ENCODE measurements around the gene ZSCAN23. TPM values are rescaled to one million over a fixed set of nuclear protein-coding genes. Genes with fewer than 3 reads are reported as not detected.

The ZSCAN23 gene
- polyA plus RNA-seq, 1 of the 3 experiments (the other 2 are of a cell fraction), result 2.1 TPM

DNA sequence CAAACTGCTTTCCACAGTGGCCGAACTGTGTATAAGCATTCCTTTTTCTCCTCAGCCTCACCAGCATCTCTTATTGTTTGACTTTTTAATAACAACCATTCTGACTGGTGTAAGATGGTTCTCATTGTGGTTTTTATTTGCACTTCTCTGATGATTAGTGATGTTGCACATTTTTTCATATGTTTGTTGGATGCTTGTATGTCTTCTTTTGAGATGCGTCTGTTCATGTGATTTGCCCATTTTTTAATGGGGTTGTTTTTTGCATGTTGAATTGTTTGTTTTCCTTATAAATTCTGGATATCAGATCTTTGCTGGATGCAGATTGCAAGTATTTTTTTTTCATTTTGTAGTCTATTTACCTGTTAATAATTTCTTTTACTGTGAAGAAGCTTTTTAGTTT is 32.5 kb downstream of the ZSCAN23 start:
- TF ChIP-seq SMC3 (IDR thresholded peaks at IDR 0.05; ENCODE audit: low read depth, low read length), result no peak
- TF ChIP-seq, protein P1, sequence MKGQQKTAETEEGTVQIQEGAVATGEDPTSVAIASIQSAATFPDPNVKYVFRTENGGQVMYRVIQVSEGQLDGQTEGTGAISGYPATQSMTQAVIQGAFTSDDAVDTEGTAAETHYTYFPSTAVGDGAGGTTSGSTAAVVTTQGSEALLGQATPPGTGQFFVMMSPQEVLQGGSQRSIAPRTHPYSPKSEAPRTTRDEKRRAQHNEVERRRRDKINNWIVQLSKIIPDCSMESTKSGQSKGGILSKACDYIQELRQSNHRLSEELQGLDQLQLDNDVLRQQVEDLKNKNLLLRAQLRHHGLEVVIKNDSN (IDR thresholded peaks at IDR 0.05; ENCODE audit: borderline replicate concordance, low read depth), result no peak
- TF ChIP-seq, protein P2, sequence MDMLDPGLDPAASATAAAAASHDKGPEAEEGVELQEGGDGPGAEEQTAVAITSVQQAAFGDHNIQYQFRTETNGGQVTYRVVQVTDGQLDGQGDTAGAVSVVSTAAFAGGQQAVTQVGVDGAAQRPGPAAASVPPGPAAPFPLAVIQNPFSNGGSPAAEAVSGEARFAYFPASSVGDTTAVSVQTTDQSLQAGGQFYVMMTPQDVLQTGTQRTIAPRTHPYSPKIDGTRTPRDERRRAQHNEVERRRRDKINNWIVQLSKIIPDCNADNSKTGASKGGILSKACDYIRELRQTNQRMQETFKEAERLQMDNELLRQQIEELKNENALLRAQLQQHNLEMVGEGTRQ (IDR thresholded peaks at IDR 0.05; ENCODE audit: borderline replicate concordance, low read depth, low read length), result no peak
- TF ChIP-seq, protein P3, sequence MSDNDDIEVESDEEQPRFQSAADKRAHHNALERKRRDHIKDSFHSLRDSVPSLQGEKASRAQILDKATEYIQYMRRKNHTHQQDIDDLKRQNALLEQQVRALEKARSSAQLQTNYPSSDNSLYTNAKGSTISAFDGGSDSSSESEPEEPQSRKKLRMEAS (IDR thresholded peaks at IDR 0.05; ENCODE audit: low read depth), result no peak
- no peak for TF ChIP-seq RXRA (IDR thresholded peaks at IDR 0.05; ENCODE audit: borderline replicate concordance, low read depth)
- TF ChIP-seq FOXJ3 (CRISPR knock-in tag; IDR thresholded peaks at IDR 0.05), result no peak
- TF ChIP-seq EP300 (IDR thresholded peaks at IDR 0.05; ENCODE audit: borderline replicate concordance in 1 of 2, low read depth in 1 of 2, low read length in 1 of 2), result no peak
- TF ChIP-seq CHD2 (IDR thresholded peaks at IDR 0.05; ENCODE audit: low read length, partially characterized antibody), result no peak
- TF ChIP-seq, protein P4, sequence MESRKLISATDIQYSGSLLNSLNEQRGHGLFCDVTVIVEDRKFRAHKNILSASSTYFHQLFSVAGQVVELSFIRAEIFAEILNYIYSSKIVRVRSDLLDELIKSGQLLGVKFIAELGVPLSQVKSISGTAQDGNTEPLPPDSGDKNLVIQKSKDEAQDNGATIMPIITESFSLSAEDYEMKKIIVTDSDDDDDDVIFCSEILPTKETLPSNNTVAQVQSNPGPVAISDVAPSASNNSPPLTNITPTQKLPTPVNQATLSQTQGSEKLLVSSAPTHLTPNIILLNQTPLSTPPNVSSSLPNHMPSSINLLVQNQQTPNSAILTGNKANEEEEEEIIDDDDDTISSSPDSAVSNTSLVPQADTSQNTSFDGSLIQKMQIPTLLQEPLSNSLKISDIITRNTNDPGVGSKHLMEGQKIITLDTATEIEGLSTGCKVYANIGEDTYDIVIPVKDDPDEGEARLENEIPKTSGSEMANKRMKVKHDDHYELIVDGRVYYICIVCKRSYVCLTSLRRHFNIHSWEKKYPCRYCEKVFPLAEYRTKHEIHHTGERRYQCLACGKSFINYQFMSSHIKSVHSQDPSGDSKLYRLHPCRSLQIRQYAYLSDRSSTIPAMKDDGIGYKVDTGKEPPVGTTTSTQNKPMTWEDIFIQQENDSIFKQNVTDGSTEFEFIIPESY (IDR thresholded peaks at IDR 0.05; ENCODE audit: borderline replicate concordance, low read depth), result no peak
- TF ChIP-seq RFX5 (IDR thresholded peaks at IDR 0.05; ENCODE audit: low read length), result no peak
- TF ChIP-seq GABPA (IDR thresholded peaks at IDR 0.05; ENCODE audit: low read depth), result no peak
- no peak for TF ChIP-seq SIN3A (IDR thresholded peaks at IDR 0.05; ENCODE audit: borderline replicate concordance, low read depth, low read length)
- TF ChIP-seq GATA2 (CRISPR knock-in tag; IDR thresholded peaks at IDR 0.05), result no peak
- TF ChIP-seq POLR2AphosphoS5 (IDR thresholded peaks at IDR 0.05; ENCODE audit: low read depth, low read length), result no peak
- no peak for TF ChIP-seq MXI1 (IDR thresholded peaks at IDR 0.05; ENCODE audit: low read depth, low read length)
- no peak for TF ChIP-seq RAD21 (IDR thresholded peaks at IDR 0.05; ENCODE audit: low read length)
- TF ChIP-seq JUND (IDR thresholded peaks at IDR 0.05), result no peak
- TF ChIP-seq, protein P5, sequence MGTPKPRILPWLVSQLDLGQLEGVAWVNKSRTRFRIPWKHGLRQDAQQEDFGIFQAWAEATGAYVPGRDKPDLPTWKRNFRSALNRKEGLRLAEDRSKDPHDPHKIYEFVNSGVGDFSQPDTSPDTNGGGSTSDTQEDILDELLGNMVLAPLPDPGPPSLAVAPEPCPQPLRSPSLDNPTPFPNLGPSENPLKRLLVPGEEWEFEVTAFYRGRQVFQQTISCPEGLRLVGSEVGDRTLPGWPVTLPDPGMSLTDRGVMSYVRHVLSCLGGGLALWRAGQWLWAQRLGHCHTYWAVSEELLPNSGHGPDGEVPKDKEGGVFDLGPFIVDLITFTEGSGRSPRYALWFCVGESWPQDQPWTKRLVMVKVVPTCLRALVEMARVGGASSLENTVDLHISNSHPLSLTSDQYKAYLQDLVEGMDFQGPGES (IDR thresholded peaks at IDR 0.05; ENCODE audit: low read depth, low read length), result no peak
- Histone ChIP-seq H3K79me2 (ENCODE audit: insufficient read depth) (no peaks in the 10 kb centered on the region), H3K9me3 (no peaks in the 10 kb centered on the region), H4K20me1 (ENCODE audit: insufficient read depth) (no peaks in the 10 kb centered on the region), H3K27ac (ENCODE audit: low read depth in 2 of 2, low read length in 1 of 2) (no peak overlapping the region), H3K4me3 (ENCODE audit: low read depth in 2 of 2, low read length in 1 of 2) (no peak overlapping the region), H3K27me3 (ENCODE audit: insufficient read depth) (no peaks in the 10 kb centered on the region; the same call in 1 of the 2 replicates), H3F3A (replicated peaks; ENCODE audit: insufficient read depth) (no peaks in the 10 kb centered on the region), H3K4me1 (ENCODE audit: control insufficient read depth in 1 of 2, insufficient read depth in 2 of 2, low read depth in 1 of 2, low read length in 1 of 2) (no peaks in the 10 kb centered on the region), H3K4me2 (no peak overlapping the region), H3K9me2 (no peaks in the 10 kb centered on the region), H3K9ac (no peak overlapping the region), H3K36me3 (replicated peaks in 1 of 2; ENCODE audit: control insufficient read depth in 1 of 2, insufficient read depth in 2 of 2, low read length in 1 of 2) (no peaks in the 10 kb centered on the region), H2AFZ (ENCODE audit: low read depth) (no peak overlapping the region)
- WGBS (ENCODE audit: low lambda C conversion rate), result 82% methylated on average over 2 of the region's 2 CpGs
- ChIA-PET POLR2A (no interaction called here), CTCF (no interaction called here)
- no peak for DNase-seq

Data from SK-N-SH (cell line).